Keratinocyte (primary cell): ENCODE data around the gene PSMC3.

ENCODE experiments used
- CTCF ChIP-seq, 3 experiments: IDR thresholded peaks in 1 of 3; conservative IDR thresholded peaks in 1 of 3; optimal IDR thresholded peaks in 1 of 3; 2 replicates in 2 of 3; 3 replicates in 1 of 3; pipeline versions ENCODE3 to v1.5.1; 2011; ENCODE audit warnings: low read length in 3 of 3, mild to moderate bottlenecking in 3 of 3, moderate library complexity in 2 of 3, control low read depth in 1 of 3, inconsistent platforms in 1 of 3; ENCODE audit not compliant: insufficient read depth in 2 of 3; ENCODE audit errors: extremely low read depth in 1 of 3
- EZH2 ChIP-seq: IDR thresholded peaks from one replicate; pipeline ENCODE4 v1.6.1; 2012; ENCODE audit warnings: inconsistent platforms, mild to moderate bottlenecking, low read length, moderate library complexity

- TF ChIP-seq CTCF (optimal IDR thresholded peaks at IDR 0.05 in 1 of 3, IDR thresholded peaks at IDR 0.05 in 1 of 3, conservative IDR thresholded peaks at IDR 0.05 in 1 of 3; ENCODE audit: extremely low read depth in 1 of 3, insufficient read depth in 2 of 3, low read length in 3 of 3), result no peak
- TF ChIP-seq EZH2, result no peak
Measured at GRCh38 chr11:47449541-47449940, 23.3 kb upstream of the PSMC3 start.
